HFFc6 (cell line): ENCODE data around the gene ADGRE1. TPM values are rescaled to one million over a fixed set of nuclear protein-coding genes. Genes with fewer than 3 reads are reported as not detected.

Experiments
- DNase-seq: peaks from one replicate; pipeline ENCODE4 v3.0.0-alpha.2; 2018
- H3K27ac Mint-ChIP-seq: 2 replicates; pipeline ENCODE4 v1.8.0; 2020; ENCODE audit warnings: mild to moderate bottlenecking, mixed read lengths
- H3K27me3 Mint-ChIP-seq: 2 replicates; pipeline ENCODE4 v1.8.0; 2021; ENCODE audit warnings: mild to moderate bottlenecking, moderate library complexity, mixed read lengths; ENCODE audit not compliant: insufficient read depth
- H3K36me3 Mint-ChIP-seq: 2 replicates; pipeline ENCODE4 v1.8.0; 2021; ENCODE audit warnings: low read depth, mixed read lengths
- H3K4me1 Mint-ChIP-seq: 2 replicates; pipeline ENCODE4 v1.8.0; 2020; ENCODE audit warnings: low read depth, mixed read lengths
- H3K4me3 Mint-ChIP-seq: 2 replicates; pipeline ENCODE4 v1.8.0; 2020; ENCODE audit warnings: mild to moderate bottlenecking, moderate library complexity, mixed read lengths
- H3K9me3 Mint-ChIP-seq: 2 replicates; pipeline ENCODE4 v1.8.0; 2020; ENCODE audit warnings: mild to moderate bottlenecking, mixed read lengths
- total RNA-seq, 6 experiments: library from RNA; stranded (reverse); fragmentation: NEBNext Ultra II Directional; extraction: Animal tissue kit (Norgen Biotek cat#: 25700); gene quantifications; 2 replicates in 1 of 6; 3 replicates in 5 of 6; pipeline ENCODE4 v1.2.3, GENCODE V29; 2021
- TF ChIP-seq, protein P1 (sequence below): fragments of 200-600 bp; sonication (generic); IDR thresholded peaks from 2 replicates; pipeline ENCODE4 v1.5.0; 2021; ENCODE audit warnings: antibody characterized with exemption, mild to moderate bottlenecking

Gene ADGRE1
- total RNA-seq, 6 experiments from 2014 or later, result 0.14 to 0.33 (median 0.23) TPM; not detected in 2

DNA sequence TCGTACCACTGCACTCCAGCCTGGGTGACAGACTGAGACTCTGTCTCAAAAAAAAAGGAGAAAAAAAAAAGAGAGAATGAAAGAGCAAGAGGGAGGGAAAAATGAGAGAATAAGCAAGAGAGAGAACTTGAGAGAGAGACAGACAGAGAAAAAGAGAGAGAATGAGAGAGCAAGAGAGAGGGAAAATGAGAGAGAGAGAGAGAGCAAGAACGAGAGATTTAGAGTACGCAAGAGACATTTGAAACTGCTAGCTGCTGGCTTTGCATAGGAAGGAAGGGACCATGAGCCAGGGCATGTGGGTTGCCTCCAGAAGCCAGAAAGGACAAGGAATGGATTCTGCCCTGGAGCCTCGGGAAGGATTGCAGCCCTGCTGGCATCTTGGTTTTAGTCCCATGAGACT is 9.6 kb upstream of the ADGRE1 start:
- no peaks in the 10 kb centered on the region for H3K4me1 Mint-ChIP-seq
- no peak for DNase-seq
- H3K4me3 Mint-ChIP-seq, result no peak overlapping the region
- no peak overlapping the region for H3K27ac Mint-ChIP-seq
- TF ChIP-seq, protein P1, sequence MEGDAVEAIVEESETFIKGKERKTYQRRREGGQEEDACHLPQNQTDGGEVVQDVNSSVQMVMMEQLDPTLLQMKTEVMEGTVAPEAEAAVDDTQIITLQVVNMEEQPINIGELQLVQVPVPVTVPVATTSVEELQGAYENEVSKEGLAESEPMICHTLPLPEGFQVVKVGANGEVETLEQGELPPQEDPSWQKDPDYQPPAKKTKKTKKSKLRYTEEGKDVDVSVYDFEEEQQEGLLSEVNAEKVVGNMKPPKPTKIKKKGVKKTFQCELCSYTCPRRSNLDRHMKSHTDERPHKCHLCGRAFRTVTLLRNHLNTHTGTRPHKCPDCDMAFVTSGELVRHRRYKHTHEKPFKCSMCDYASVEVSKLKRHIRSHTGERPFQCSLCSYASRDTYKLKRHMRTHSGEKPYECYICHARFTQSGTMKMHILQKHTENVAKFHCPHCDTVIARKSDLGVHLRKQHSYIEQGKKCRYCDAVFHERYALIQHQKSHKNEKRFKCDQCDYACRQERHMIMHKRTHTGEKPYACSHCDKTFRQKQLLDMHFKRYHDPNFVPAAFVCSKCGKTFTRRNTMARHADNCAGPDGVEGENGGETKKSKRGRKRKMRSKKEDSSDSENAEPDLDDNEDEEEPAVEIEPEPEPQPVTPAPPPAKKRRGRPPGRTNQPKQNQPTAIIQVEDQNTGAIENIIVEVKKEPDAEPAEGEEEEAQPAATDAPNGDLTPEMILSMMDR, result no peak
- peaks cover 6% of the 10 kb centered on the region; the same call in 1 of the 2 replicates for H3K27me3 Mint-ChIP-seq
- H3K36me3 Mint-ChIP-seq, result no peaks in the 10 kb centered on the region
- H3K9me3 Mint-ChIP-seq, result peaks cover 9% of the 10 kb centered on the region; the same call in 1 of the 2 replicates

DNA sequence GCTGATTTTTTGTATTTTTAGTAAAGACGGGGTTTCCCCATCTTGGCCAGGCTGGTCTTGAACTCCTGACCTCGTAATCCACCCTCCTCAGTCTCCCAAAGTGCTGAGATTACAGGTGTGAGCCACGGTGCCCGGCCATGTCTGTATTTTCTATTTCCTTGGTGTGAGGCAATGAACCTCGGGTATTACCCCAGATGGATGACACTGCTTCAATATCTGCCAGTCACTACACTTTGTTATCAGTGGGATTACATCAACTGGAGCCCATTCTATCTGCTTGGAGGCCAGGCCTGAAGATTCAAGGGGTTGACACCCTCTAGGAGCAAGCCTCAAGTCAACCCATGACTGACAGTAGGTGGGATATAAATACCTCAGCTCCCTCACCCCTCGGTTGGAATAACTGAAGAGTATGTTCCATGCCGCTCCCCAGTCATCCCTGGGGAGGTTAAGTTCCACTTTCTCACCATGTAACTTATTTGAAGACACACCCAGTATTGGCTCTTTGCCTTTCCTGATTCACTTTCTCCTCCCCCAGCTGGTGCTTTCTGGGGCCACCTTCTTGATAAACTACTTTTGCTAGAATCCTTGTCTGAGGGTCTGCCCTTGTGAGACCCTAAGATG is 992 bp upstream of the ADGRE1 start:
- TF ChIP-seq, protein P1, result no peak
- peaks cover 9% of the 10 kb centered on the region; the same call in 1 of the 2 replicates for H3K9me3 Mint-ChIP-seq
- DNase-seq, result no peak
- H3K4me1 Mint-ChIP-seq, result no peaks in the 10 kb centered on the region
- no peaks in the 10 kb centered on the region for H3K36me3 Mint-ChIP-seq
- no peak overlapping the region for H3K4me3 Mint-ChIP-seq
- no peak overlapping the region for H3K27ac Mint-ChIP-seq
- H3K27me3 Mint-ChIP-seq, result peaks cover 1% of the 10 kb centered on the region; the same call in 1 of the 2 replicates

DNA sequence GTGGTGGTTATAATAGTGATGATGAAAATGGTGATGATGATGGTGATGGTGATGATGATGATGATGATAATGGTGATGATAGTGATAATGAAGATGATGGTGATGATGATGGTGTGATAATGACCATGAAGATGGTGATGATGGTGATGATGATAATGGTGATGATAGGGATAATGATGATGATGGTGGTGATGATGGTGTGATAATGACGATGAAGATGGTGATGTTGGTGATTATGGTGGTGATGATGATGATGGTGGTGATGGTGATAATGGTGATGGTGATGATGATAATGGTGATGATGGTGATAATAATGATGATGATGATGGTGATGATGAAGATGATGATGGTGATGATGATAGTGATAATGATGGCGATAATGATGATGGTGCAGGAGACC is 1.6 kb downstream of the ADGRE1 start:
- no peaks in the 10 kb centered on the region for H3K36me3 Mint-ChIP-seq
- H3K9me3 Mint-ChIP-seq, result peaks cover 16% of the 10 kb centered on the region
- H3K27ac Mint-ChIP-seq, result no peak overlapping the region
- peaks cover 1% of the 10 kb centered on the region; the same call in 1 of the 2 replicates for H3K27me3 Mint-ChIP-seq
- no peaks in the 10 kb centered on the region for H3K4me1 Mint-ChIP-seq
- no peak overlapping the region for H3K4me3 Mint-ChIP-seq
- TF ChIP-seq, protein P1, result no peak
- DNase-seq, result no peak

DNA sequence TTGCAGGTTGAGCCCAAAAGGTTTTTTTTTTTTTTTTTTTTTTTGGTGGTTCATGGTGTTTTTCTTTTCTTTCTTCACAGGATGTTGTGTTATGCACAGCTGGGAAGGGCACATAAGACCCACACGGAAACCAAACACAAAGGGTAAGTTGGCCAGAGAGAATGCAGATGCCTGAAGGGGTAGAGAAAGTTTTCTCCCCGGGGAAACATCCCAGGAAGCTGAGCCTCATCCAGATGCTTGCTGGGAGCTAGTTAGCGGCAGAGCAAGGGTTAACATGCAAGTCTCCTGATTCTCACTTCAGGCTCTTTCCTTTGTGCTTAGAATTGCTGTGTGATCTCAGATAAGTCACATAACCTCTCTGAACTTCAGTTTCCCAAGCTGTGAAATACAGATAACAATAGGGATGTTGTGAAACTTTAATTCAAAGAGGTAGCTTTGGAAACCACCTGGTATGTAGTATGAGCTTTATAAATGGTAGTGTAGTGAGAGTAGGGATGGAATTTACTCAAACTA is 3.1 kb downstream of the ADGRE1 start:
- DNase-seq, result no peak
- Mint-ChIP-seq H3K36me3 (peaks cover 4% of the 10 kb centered on the region; the same call in 1 of the 2 replicates), H3K27ac (no peak overlapping the region), H3K4me3 (no peak overlapping the region), H3K9me3 (peaks cover 31% of the 10 kb centered on the region), H3K4me1 (no peaks in the 10 kb centered on the region), H3K27me3 (peaks cover 1% of the 10 kb centered on the region; the same call in 1 of the 2 replicates)
- TF ChIP-seq, protein P1, result no peak

DNA sequence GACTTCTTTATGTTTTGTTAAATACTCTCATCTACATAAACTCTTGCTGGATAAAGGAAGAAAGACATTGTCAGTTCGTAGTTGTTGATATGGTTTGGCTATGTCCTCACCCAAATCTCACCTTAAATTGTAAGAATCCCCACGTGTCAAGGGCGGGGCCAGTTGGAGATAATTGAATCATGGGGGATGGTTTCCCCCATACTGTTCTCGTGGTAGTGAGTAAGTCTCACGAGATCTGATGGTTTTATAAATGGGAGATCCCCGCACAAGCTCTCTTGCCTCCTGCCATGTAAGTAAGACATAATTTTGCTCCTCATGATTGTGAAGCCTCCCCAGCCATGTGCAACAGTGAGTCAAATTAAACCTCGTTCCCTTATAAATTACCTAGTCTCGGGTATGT is 3.6 kb downstream of the ADGRE1 start:
- Mint-ChIP-seq H3K9me3 (peaks cover 34% of the 10 kb centered on the region), H3K36me3 (peaks cover 4% of the 10 kb centered on the region; the same call in 1 of the 2 replicates), H3K27ac (no peak overlapping the region), H3K4me3 (no peak overlapping the region), H3K27me3 (peaks cover 1% of the 10 kb centered on the region; the same call in 1 of the 2 replicates), H3K4me1 (no peaks in the 10 kb centered on the region)
- TF ChIP-seq, protein P1, result no peak
- DNase-seq, result no peak
